HG02884 (cell line): ENCODE measurements around the gene PLD4.
"Not testable (repeated sequence)": the region's sequence is repeated elsewhere in the genome, so short reads cannot be mapped to it uniquely, and the experiment has no call there.

Experiments used
- ATAC-seq: cut with Tn5 transposase; IDR thresholded peaks from one replicate; pipeline ENCODE4 v1.9.1; 2021; ENCODE audit warnings: mild to moderate bottlenecking, moderate library complexity; ENCODE audit not compliant: unreplicated experiment

The PLD4 gene, protein sequence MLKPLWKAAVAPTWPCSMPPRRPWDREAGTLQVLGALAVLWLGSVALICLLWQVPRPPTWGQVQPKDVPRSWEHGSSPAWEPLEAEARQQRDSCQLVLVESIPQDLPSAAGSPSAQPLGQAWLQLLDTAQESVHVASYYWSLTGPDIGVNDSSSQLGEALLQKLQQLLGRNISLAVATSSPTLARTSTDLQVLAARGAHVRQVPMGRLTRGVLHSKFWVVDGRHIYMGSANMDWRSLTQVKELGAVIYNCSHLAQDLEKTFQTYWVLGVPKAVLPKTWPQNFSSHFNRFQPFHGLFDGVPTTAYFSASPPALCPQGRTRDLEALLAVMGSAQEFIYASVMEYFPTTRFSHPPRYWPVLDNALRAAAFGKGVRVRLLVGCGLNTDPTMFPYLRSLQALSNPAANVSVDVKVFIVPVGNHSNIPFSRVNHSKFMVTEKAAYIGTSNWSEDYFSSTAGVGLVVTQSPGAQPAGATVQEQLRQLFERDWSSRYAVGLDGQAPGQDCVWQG

DNA sequence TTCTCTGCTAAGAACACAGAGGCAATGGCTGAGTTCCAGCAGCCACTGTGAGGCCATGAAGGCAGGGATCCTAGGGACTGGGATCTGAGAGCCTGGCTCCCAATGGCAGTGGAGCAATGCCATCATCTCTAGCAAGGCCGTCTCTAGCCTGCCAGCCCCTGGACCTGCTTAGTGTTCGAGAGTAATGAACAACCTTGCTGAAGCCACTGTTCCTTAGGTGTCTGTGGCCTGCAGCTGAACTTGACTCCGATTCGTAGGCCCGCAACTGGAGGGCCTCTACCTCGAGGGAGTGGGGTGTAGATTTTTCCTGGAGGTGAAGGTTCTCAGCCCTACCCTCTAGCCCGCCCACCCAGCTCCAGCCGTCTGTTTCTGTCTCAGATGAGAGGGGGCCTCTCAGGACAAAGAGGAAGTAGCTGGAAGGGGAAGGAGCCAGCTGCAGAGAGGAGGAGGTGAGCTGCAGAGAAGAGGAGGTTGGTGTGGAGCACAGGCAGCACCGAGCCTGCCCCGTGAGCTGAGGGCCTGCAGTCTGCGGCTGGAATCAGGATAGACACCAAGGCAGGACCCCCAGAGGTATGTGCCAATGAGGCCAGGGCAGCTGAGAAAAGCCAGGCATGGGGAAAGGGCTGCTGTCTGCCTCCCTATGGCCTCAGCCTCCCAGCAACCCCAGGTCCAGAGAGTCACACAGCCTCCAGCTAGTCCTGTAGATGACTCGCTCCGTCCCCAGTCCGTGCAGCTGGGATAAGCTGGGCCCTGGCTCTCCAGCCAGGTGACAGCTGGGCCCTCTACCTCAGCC lies at the start of gene PLD4:
Gene PLD4 (plus strand): TSS at position 459 of the 793 bp plus-strand sequence. CDS start 2,262 bp downstream, outside the sequence.
- ATAC-seq, result no peak

DNA sequence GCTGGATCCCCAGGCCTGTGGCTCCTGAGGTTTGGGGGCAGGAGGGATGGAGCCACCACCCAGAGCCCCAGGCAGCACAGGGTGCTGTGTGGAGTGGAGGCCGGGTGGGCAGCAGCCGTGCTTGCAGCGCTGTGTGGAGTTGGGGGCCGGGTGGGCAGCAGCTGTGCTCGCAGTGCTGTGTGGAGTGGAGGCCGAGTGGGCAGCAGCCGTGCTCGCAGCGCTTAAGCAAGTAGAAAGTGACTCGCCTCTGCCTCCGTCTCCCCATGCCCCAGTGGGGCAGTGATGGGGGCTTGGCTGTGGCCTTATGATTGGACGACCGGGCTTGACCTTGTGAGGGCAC lies 49.3 kb upstream of the PLD4 start:
- no peak for ATAC-seq

DNA sequence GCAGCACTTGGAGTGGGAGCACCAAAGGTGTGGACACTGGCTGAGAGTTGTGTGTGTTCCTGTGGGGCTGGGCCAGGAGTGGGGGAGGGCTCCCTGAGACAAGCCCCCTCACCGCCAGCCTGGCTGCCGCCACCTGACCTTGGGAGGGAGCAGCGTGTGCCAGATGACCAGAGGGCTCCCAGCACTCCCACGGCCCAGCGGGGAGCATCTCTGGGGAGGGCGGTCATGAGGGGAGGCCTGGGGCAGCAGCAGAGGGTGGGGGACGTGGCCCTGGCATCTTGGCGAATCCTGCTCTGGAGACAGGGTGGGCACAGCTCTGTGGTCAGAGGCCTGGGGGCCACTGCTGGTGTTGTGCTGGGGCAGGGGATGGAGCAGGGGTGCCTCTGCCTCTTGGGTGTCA lies 48.9 kb upstream of the PLD4 start:
- ATAC-seq, result no peak

DNA sequence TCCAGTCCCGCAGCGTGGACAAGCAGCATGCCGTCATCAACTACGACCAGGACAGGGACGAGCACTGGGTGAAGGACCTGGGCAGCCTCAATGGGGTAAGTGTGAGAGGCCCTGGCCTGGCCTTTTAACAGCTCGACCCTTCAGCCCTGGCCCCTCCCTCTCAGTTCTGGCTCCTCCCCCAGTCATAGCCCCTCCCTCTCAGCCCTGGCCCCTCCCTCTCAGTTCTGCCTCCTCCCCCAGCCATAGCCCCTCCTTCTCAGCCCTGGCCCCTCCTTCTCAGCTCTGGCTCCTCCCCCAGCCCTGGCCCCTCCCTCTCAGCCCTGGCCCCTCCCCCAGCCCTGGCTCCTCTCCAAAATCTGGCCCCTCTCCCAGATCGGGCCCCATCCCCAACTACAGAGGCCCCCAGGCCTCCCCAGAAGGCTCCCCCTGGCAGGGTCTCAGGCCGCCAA lies 48.4 kb upstream of the PLD4 start:
- ATAC-seq, result no peak

DNA sequence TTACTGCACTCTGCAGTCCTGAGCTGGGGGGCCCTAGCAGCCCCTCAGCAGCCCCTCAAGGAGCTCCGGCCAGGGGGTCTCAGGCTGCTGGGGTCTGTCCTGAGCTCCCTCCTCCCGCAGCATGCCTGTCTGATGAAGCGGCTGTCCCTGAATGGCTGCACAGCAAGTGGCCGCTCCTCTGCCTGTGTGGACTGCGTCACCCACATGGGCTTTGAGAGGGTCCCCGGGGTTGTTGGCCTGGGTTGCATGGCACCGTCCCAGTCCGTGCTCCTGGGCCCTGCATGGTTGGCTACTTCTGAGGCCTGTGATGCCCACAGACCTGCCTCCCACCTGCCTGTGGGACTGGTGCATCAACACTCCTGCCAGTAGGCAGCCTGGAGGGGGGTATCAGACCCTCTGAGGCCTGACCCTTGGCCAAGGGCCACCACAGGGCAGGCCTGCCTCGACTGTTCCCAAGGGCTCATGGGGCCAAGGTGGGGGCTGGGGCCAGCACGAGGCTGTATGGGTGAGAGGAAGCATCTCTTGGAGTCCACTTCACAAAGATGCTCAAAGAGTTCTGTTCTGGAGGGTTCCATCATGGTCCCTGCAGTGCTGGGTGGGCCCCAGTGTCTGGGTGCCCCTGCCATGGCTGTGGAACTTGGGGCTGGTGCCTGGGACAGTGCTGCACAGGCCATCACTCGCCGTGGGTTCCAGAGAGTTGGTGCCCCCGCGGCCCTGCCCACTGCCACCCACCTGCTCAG lies 47.4 kb upstream of the PLD4 start:
- no peak for ATAC-seq

DNA sequence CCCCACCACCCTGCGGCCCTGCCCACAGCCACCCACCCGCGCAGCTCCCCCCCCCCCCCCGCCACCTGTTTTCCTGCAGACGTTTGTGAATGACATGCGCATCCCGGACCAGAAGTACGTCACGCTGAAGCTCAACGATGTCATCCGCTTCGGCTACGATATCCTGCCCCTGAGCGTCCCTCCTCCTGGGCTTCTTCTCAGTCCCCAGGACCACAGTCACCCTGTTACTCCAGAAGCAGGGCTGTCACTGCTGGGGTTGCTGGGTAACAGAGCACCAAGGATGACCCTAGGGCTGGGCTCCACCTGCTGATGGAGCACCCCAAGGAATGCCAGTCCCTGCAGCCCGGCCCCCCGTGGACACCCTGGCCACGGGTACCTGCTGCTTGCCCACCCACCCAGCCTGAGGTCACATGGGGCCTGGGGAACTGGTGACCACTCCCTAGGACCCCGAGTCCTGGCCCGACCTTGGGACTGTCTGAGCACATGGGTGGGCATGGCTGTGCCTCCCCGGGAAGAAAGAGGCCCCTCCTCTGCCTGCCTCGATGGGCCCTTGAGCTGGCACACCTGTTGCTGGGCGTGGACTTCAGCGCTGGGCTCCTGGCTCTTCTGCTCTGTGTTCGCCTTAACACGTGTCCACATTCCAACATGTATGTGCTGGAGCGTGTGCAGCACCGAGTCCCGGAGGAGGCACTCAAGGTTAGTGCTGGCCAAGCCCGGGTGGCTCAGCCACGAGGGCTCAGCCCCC lies 46.7 kb upstream of the PLD4 start:
- ATAC-seq, result no peak

DNA sequence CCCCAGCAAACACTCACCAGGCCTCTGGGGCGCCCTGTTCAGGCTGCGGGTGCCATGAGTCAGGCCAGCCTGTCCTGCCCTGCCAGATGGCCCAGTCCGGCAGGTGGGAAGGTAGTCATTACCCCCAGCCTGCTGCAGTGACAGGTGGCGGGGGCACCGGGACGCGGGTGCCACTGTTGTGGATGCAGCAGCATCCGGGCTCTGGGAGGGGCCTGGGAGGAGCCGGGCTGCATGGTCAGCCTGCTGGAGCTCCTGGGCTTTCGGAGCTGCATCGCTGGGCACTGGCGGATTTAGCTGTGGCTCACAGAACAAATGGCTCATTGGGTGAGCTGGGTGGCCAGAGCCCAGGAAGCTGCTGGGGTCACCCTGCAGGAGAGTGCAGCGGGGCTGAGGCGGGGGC lies 46.1 kb upstream of the PLD4 start:
- ATAC-seq, result no peak

DNA sequence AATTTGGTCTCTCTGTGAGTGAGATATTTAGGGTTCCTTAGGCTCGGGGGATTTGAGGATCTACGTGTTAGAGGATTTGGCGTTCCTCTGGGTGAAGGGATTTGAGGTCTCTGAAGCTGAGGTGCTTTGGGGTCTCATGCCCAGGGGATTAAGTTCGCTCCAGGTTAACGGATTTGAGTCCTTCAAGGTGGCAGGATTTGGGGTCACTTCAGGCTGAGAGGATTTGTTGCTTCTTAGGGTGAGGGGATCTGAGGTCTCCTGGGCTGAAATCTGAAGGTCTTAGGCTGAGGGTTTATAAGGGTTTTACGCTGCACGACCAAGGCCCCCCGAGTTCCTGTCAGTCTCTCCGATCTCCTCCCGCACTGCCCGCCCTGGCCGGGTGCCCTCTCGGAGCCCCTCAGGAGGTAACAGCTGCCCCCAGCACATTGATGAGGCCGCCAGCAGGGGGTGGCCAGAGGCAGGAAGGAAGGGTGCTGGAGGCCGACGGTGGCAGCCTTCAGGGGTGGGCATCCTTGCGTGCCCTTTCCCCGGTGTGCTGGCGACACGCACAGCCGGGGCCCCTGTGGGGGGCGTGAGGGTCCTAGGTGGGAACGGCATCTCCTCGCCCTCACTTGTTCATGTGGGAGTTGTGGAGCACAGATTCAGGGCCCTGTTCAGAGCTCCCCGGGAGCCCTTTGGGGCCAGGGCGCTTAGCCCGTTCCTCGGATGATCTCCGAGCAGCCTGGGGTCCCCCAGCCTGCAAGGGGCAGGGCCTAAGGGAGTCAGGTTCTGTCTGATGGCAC lies 45.3 kb upstream of the PLD4 start:
- no peak for ATAC-seq

DNA sequence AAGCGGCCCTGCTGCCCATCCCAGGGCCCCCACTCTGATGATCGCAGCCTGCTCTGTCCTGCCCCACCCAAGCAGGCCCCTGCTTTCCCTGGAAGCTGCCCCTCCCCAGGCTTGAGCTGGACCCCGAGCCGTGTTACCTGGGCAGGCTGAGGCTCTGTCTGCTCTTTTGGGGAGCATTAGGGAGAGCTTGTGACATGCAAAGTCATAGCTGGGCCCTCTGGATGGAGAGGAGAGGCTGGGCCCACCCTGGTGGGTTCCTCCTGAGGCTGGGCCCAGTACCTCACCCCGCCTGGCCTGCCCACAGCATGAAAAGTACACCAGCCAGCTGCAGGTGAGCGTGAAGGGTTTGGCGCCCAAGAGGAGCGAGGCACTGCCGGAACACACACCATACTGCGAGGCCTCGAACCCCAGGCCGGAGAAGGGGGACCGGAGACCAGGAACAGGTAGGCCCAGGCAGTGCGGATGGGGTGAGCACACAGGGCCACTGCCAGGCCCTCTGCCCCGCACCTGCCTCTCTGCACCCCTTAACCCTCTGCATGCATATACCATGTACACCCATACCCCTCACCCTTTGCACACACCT lies 44.6 kb upstream of the PLD4 start:
- ATAC-seq, result no peak

DNA sequence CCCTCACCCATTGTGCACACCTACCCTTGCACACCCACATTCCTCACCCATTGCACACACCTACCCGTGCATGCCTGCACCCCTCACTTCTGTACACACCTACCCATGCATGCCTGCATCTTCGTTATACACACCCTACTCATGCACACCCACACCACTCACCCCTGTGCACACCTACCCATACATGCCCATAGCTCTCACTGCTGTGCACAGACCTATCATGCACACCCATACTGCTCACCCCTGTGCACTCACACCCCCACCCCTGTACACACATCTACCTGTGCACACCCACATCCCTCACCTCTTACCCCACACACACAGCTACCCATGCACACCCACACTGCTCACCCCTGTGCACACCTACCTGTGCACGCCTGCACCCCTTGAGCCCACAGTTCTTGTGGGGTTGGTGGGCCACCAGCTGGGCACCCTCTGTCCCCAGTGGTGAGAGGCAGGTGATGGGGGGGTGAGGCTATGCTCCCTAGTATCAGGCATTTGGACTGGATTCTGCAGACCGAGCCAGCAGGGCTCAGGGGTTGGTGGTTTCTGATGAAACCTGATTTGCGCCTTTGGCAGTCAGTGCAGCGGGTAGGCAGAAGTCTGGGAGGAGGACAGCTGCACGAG lies 44.0 kb upstream of the PLD4 start:
- no peak for ATAC-seq

DNA sequence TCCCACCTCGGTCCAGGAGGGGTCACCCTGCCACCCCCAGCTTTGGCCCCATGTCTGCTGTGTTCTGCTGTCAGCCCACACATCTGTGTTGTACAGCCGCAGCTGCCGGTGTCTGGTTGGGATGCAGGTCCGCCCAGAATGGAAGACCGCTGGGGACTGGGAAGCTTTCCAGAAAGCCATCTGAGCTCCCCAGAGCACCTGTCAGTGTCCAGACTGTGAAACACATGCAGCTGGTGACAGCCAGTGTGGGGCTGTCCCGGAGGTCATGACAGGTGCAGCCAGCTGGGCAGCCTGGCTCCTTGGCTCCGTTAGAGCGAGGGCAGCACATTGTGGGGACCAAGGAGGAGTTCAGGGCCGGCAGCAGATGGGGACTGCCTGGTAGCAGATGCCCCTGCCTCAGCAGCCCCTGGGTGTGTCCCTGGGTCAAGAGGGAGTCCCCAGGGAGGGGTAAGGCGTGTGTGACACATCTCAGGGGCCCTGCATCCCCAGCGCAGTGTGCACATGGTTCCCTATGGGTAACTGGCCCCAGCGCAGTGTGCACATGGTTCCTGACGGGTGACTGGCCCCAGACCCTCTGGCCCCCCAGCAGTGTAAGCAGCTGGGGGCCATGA lies 43.2 kb upstream of the PLD4 start:
- ATAC-seq, result no peak

DNA sequence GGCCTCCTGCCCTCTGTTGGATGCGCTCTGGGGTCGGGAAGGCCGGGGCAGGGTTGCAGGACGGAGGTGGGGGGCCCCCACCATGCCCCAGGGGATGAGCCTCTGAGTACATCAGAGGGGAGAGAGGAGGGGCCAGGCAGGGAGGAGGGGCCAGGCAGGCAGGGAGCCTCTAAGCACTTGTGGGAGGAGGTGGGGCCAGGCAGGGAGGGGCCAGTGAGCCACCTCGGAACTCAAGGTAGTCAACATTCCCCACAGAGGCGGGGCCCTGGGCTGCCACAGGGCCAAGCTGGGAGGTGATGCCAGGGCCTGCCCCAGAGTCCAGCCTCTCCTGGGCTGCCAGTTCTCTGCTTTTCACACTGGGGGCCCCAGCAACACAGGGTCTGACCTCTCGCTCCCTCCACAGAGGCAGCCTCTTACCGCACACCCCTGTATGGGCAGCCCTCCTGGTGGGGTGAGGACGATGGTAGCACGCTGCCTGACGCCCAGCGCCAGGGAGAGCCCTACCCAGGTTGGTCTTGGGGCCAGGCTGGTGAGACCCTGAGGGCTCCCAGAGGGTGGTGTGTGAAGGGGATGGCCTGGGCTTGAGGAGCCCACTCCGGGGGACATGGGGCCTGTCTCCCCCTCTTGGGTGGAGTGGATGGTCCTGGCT lies 42.2 kb upstream of the PLD4 start:
- ATAC-seq, result no peak

DNA sequence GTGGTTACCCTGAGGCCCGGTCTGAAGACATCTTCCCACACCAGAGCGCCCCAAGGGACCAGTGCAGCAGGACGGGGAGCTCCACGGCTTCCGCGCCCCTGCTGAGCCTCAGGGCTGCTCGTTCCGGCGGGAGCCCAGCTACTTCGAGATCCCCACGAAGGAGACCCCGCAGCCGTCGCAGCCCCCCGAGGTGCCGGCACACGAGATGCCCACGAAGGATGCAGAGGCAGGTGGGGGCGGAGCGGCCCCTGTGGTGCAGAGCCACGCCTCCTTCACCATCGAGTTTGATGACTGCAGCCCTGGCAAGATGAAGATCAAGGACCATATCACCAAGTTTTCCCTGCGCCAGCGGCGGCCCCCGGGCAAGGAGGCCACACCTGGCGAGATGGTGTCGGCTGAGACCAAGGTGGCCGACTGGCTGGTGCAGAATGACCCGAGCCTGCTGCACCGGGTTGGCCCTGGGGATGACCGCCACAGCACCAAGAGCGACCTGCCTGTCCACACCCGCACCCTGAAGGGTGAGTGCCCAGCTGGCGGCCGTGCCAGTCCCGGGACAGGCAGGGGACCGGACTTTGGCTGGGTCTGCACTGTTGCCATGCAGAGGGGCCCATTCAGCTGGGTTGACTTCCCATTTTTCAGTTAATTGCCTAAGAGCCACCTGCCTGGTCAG lies 41.6 kb upstream of the PLD4 start:
- no peak for ATAC-seq

DNA sequence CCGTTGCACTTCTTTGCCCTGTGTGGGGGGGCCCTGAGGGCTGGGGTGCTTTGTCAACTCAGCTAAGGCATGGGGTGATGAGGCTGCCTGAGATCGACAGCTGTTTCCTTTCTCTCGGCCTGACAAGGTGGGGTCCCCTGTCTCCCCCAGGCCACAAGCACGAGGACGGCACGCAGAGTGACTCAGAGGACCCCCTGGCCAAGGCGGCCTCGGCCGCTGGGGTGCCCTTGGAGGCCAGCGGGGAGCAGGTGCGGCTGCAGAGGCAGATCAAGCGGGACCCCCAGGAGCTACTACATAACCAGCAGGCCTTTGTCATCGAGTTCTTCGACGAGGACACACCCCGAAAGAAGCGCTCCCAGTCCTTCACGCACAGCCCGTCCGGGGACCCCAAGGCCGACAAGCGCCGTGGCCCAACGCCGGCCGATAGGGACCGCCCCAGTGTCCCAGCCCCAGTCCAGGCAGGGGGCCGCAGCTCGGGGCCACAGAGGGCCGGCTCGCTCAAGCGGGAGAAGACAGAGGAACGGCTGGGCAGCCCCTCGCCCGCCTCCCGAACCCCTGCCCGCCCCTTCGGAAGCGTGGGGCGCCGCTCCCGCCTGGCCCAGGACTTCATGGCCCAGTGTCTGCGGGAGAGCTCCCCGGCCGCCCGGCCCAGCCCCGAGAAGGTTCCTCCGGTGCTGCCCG lies 40.9 kb upstream of the PLD4 start:
- no peak for ATAC-seq

DNA sequence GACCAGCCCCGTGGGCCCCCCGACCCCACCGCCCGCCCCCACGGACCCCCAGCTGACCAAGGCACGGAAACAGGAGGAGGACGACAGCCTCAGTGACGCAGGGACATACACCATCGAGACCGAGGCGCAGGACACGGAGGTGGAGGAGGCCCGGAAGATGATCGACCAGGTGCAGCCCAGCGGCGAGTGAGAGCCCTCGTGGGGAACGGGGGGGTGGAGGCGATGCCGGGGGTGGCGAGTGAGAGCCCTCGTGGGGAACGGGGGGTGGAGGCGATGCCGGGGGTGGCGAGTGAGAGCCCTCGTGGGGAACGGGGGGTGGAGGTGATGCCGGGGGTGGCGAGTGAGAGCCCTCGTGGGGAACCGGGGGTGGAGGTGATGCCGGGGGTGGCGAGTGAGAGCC lies 40.3 kb upstream of the PLD4 start:
- ATAC-seq, result not testable (repeated sequence)

DNA sequence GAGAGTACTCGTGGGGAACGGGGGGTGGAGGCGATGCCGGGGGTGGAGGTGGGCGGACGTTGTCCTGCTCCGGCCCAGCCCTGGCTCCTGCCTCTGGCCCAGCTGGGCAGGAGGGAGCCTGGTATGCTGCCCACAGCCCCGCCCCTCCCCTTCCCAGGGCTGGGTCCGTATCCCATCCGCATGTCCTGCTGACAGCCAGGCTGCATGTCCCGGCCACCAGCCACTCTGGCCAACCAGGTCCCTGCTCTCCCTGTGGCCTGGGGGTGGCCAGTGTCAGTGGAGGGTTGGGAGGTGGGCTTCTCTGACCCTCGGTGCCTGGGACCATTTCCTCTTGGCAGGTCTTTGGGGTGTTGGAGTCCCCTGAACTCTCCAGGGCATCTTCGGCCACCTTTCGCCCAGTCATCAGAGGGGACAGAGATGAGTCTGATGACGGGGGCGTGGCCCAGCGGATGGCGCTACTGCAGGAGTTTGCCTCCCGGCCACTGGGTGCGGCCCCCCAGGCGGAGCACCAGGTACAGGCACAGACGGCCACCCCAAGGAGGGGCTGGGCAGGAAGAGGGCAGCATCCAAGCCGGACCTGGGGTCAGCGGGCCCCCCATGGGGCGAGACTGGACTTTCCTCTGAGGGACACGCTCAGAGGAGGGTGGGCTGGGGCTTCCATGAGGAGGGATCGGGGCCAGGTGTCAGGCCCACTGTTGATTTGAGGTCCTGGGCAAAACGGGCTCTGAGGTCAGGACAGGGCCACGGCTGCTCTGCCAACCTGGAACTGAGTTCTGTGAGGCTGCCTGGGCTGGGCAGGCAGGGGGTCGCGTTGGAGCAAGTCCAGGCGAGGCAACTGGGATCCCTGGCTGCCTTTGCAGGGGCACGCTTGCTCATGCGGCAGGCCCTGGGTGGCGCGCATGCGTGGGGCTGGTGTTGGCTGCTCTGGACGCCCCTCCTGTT lies 39.4 kb upstream of the PLD4 start:
- ATAC-seq, result no peak
